Small intestine (tissue), 7 donors: Measurements from ENCODE around the gene OR10V1. TPM values are rescaled to one million over a fixed set of nuclear protein-coding genes. Genes with fewer than 3 reads are reported as not detected.
"Not testable (repeated sequence)": the region's sequence is repeated elsewhere in the genome, so short reads cannot be mapped to it uniquely, and the experiment has no call there.

Experiments used
- DNase-seq, 2 donors: peaks; one replicate each; pipeline versions ENCODE4 v3.0.0 to v3.0.0-alpha.2; 2013
- FAIRE-seq: peaks from 2 replicates; lab custom pipeline; 2012; peaks lifted over from hg19 to GRCh38; lab: Jason Lieb, UNC
- H3K27ac ChIP-seq, 3 donors: one replicate each; pipeline ENCODE4 v1.5.1; 2013; ENCODE audit warnings: low read length in 2 of 3, mild to moderate bottlenecking in 2 of 3, control low read depth in 1 of 3, inconsistent platforms in 1 of 3, low read depth in 1 of 3, moderate library complexity in 1 of 3
- H3K27me3 ChIP-seq, 3 donors: one replicate each; pipeline ENCODE4 v1.6.1; 2013; ENCODE audit warnings: low read length in 3 of 3, inconsistent platforms in 1 of 3; ENCODE audit not compliant: control insufficient read depth in 3 of 3, insufficient read depth in 3 of 3
- H3K36me3 ChIP-seq, 3 donors: one replicate each; pipeline ENCODE4 v1.6.1; 2013; ENCODE audit warnings: low read length in 3 of 3, inconsistent platforms in 1 of 3, low read depth in 1 of 3, mild to moderate bottlenecking in 1 of 3, moderate library complexity in 1 of 3; ENCODE audit not compliant: control insufficient read depth in 3 of 3, insufficient read depth in 2 of 3
- H3K4me1 ChIP-seq, 3 donors: one replicate each; pipeline ENCODE4 v1.6.1; 2013; ENCODE audit warnings: low read length in 2 of 3, inconsistent platforms in 1 of 3, low read depth in 1 of 3, mild to moderate bottlenecking in 1 of 3, moderate library complexity in 1 of 3; ENCODE audit not compliant: control insufficient read depth in 3 of 3, insufficient read depth in 2 of 3
- H3K4me3 ChIP-seq, 3 donors: one replicate each; pipeline ENCODE4 v1.5.1; 2013; ENCODE audit warnings: low read length in 3 of 3, control low read depth in 1 of 3, inconsistent platforms in 1 of 3, low read depth in 1 of 3, mild to moderate bottlenecking in 1 of 3, moderate library complexity in 1 of 3
- H3K9me3 ChIP-seq, 2 donors: one replicate each; pipeline ENCODE4 v1.6.1; 2013; ENCODE audit warnings: low read depth in 1 of 2, low read length in 1 of 2; ENCODE audit not compliant: control insufficient read depth in 2 of 2, insufficient read depth in 1 of 2
- WGBS, 3 donors: extraction: QIAGEN DNeasy Blood & Tissue Kit; methylation state at CpG; one replicate each; pipeline ENCODE4 v1.1.7; 2013; 5-methylcytosine and 5-hydroxymethylcytosine counted together
- polyA plus RNA-seq, 4 donors: library from polyadenylated mRNA; stranded (reverse) in 3 of 4; unstranded in 1 of 4; fragments of 200-250 nt in 3 of 4; fragments of 120-200 nt in 1 of 4; gene quantifications; one replicate each; pipeline versions ENCODE4 v1.2.1 to v1.2.3, GENCODE V29; 2013
- donor health status: healthy with polysubstance abuse.
- donor health status: control.
- donor health status: control.
- donor health status: Bipolar disorder and iron deficiency.
- donor health status: healthy.

Gene OR10V1
- polyA plus RNA-seq, 4 donors, result not detected

GRCh38 chr11:59705294-59705693, 8.4 kb downstream of the OR10V1 start:
- DNase-seq, result no peak
- H3K27ac ChIP-seq, result no peak overlapping the region
- no peaks in the 10 kb centered on the region for H3K36me3 ChIP-seq
- no peak overlapping the region for H3K4me3 ChIP-seq
- FAIRE-seq, result no peak
- H3K4me1 ChIP-seq, result peaks cover 0 to 17% (median 0%) of the 10 kb centered on the region in 3 donors
- no peaks in the 10 kb centered on the region for H3K27me3 ChIP-seq
- peaks cover 0 to 11% of the 10 kb centered on the region in 2 donors for H3K9me3 ChIP-seq
- 95 to 98% (median 96%) methylated on average over 6 of the region's 6 CpGs for WGBS, 3 donors

- H3K4me1 ChIP-seq, result peaks cover 0 to 17% (median 0%) of the 10 kb centered on the region in 3 donors
- H3K27me3 ChIP-seq, H3K4me3 ChIP-seq, H3K27ac ChIP-seq, DNase-seq, FAIRE-seq, H3K36me3 ChIP-seq: not testable (repeated sequence)
- WGBS, 3 donors, result 91 to 100% (median 92%) methylated on average over 1 of the region's 1 CpG
- peaks cover 0 to 11% of the 10 kb centered on the region in 2 donors for H3K9me3 ChIP-seq
These were observed 10.1 kb downstream of the OR10V1 start for GRCh38 chr11:59703515-59703914.

GRCh38 chr11:59700157-59700556, 13.5 kb downstream of the OR10V1 start:
- H3K27ac ChIP-seq, H3K4me3 ChIP-seq, H3K27me3 ChIP-seq, H3K4me1 ChIP-seq, H3K36me3 ChIP-seq, H3K9me3 ChIP-seq, DNase-seq, FAIRE-seq: not testable (repeated sequence)
- 19 to 66% (median 37%) methylated on average over 4 of the region's 5 CpGs for WGBS, 3 donors

- H3K27me3 ChIP-seq, result no peaks in the 10 kb centered on the region
- FAIRE-seq (no peak), DNase-seq (no peak)
- no peak overlapping the region for H3K4me3 ChIP-seq
- H3K4me1 ChIP-seq, result no peaks in the 10 kb centered on the region
- peaks cover 0 to 8% of the 10 kb centered on the region in 2 donors for H3K9me3 ChIP-seq
- no peak overlapping the region for H3K27ac ChIP-seq
- no peaks in the 10 kb centered on the region for H3K36me3 ChIP-seq
These were observed 15.1 kb downstream of the OR10V1 start for GRCh38 chr11:59698506-59698905.

- Histone ChIP-seq H3K36me3 (no peaks in the 10 kb centered on the region), H3K27me3 (no peaks in the 10 kb centered on the region), H3K4me3 (no peak overlapping the region), H3K4me1 (peaks cover 0 to 7% (median 0%) of the 10 kb centered on the region in 3 donors), H3K9me3 (peaks cover 0 to 23% of the 10 kb centered on the region in 2 donors), H3K27ac (no peak overlapping the region)
- DNase-seq (no peak), FAIRE-seq (no peak)
These were observed 20.7 kb downstream of the OR10V1 start for GRCh38 chr11:59692915-59693314.

- H3K27ac ChIP-seq, result no peak overlapping the region
- FAIRE-seq (no peak), DNase-seq (no peak)
- H3K4me1 ChIP-seq, result peaks cover 0 to 7% (median 0%) of the 10 kb centered on the region in 3 donors
- no peaks in the 10 kb centered on the region for H3K36me3 ChIP-seq
- H3K9me3 ChIP-seq, result peaks cover 0 to 24% of the 10 kb centered on the region in 2 donors
- H3K27me3 ChIP-seq, result no peaks in the 10 kb centered on the region
- H3K4me3 ChIP-seq, result no peak overlapping the region
- 67 to 96% (median 76%) methylated on average over 2 of the region's 2 CpGs for WGBS, 3 donors
These were observed 22.5 kb downstream of the OR10V1 start for GRCh38 chr11:59691156-59691555.

- Histone ChIP-seq H3K27me3 (no peaks in the 10 kb centered on the region), H3K9me3 (peaks cover 0 to 21% of the 10 kb centered on the region in 2 donors), H3K4me3 (no peak overlapping the region), H3K4me1 (peaks cover 0 to 7% (median 0%) of the 10 kb centered on the region in 3 donors), H3K27ac (peak overlapping the region in 1 of 3 donors; percentile 85), H3K36me3 (no peaks in the 10 kb centered on the region)
- FAIRE-seq, result no peak
- WGBS, 3 donors, result 50 to 60% (median 52%) methylated on average over 3 of the region's 3 CpGs
- DNase-seq, result no peak
These were observed 24.6 kb downstream of the OR10V1 start for GRCh38 chr11:59689015-59689414.

- peak; percentile 46 to 64 for DNase-seq
- not testable (repeated sequence) for H3K36me3 ChIP-seq, H3K4me3 ChIP-seq, FAIRE-seq, H3K9me3 ChIP-seq, H3K27me3 ChIP-seq
- 9 to 57% (median 24%) methylated on average over 7 of the region's 7 CpGs for WGBS, 3 donors
- Histone ChIP-seq H3K27ac (peak overlapping the region in 1 of 3 donors; percentile 68), H3K4me1 (peaks cover 0 to 19% (median 0%) of the 10 kb centered on the region in 3 donors)
These were observed 32.4 kb downstream of the OR10V1 start for GRCh38 chr11:59681260-59681725.
